ENCODE data around the gene IL36G. TPM values are rescaled to one million over a fixed set of nuclear protein-coding genes. Genes with fewer than 3 reads are reported as not detected.

The IL36G gene
- polyA plus RNA-seq, 1 donor (not counting 4 experiments of a cell fraction or from before 2014, with no cell fraction given): 20.2 TPM

DNA sequence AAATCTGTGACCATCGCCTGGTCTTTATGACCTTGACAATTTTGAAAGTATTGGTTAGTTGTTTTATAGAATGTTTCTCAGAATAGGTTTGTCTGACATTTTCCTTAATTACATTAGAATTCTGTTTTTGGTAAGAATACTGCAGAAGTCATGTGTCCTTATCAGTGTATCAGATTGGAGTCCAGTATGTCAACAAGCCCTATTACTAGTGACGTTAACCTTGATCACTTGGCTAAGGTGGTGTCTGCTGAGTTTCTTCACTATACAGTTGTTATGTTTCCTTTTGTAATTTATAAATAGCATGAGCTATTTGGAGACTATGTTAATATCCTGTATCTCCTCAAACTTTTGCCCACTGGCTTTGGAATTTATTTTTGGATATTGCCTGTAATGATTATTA, 10.8 kb upstream of the IL36G start:
- no peak for DNase-seq (ENCODE audit: low read depth, low spot score)
- Histone ChIP-seq H3K79me2 (ENCODE audit: control insufficient read depth, insufficient read depth, low read length) (no peaks in the 10 kb centered on the region), H3K4me3 (ENCODE audit: control insufficient read depth in 2 of 3, extremely low read depth in 1 of 3, insufficient read depth in 2 of 3, low read depth in 1 of 3, low read length in 3 of 3) (no peak overlapping the region), H2AFZ (ENCODE audit: control insufficient read depth, low read length) (no peak overlapping the region), H3K4me1 (ENCODE audit: control insufficient read depth, extremely low read depth, insufficient read depth, low read length) (peaks cover 3% of the 10 kb centered on the region), H3K4me2 (ENCODE audit: control insufficient read depth, extremely low read depth, insufficient read depth, low read depth, low read length) (no peak overlapping the region), H3K27me3 (ENCODE audit: control insufficient read depth, extremely low read depth, insufficient read depth, low read length) (no peaks in the 10 kb centered on the region), H4K20me1 (ENCODE audit: control insufficient read depth, extremely low read depth, insufficient read depth, low read length) (no peaks in the 10 kb centered on the region), H3K9me3 (ENCODE audit: control insufficient read depth, low read depth, low read length) (no peaks in the 10 kb centered on the region), H3K36me3 (ENCODE audit: control insufficient read depth in 2 of 2, extremely low read depth in 1 of 2, insufficient read depth in 2 of 2, low read length in 2 of 2) (no peaks in the 10 kb centered on the region), H3K27ac (ENCODE audit: control insufficient read depth, insufficient read depth, low read length) (no peak overlapping the region), H3K9me1 (ENCODE audit: control insufficient read depth, extremely low read depth, insufficient read depth, low read length) (no peaks in the 10 kb centered on the region), H3K9ac (ENCODE audit: control insufficient read depth, extremely low read depth, insufficient read depth, low read length) (no peak overlapping the region)
- no peak for TF ChIP-seq EZH2 (IDR thresholded peaks at IDR 0.05; ENCODE audit: low read length)
- TF ChIP-seq, protein P1, sequence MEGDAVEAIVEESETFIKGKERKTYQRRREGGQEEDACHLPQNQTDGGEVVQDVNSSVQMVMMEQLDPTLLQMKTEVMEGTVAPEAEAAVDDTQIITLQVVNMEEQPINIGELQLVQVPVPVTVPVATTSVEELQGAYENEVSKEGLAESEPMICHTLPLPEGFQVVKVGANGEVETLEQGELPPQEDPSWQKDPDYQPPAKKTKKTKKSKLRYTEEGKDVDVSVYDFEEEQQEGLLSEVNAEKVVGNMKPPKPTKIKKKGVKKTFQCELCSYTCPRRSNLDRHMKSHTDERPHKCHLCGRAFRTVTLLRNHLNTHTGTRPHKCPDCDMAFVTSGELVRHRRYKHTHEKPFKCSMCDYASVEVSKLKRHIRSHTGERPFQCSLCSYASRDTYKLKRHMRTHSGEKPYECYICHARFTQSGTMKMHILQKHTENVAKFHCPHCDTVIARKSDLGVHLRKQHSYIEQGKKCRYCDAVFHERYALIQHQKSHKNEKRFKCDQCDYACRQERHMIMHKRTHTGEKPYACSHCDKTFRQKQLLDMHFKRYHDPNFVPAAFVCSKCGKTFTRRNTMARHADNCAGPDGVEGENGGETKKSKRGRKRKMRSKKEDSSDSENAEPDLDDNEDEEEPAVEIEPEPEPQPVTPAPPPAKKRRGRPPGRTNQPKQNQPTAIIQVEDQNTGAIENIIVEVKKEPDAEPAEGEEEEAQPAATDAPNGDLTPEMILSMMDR (optimal IDR thresholded peaks at IDR 0.05 in 1 of 3, IDR thresholded peaks at IDR 0.05 in 1 of 3, conservative IDR thresholded peaks at IDR 0.05 in 1 of 3; ENCODE audit: extremely low read depth in 1 of 3, insufficient read depth in 2 of 3, low read length in 3 of 3): no peak
- no peak for FAIRE-seq
- dilution Hi-C loops (cut with MboI; ENCODE audit: extremely low pct_ligation_motif_present, low sequenced_read_pairs): no loop called here

GRCh38 chr2:112972423-112973086, 5.3 kb upstream of the IL36G start:
- Histone ChIP-seq H3K27ac (ENCODE audit: control insufficient read depth, insufficient read depth, low read length) (peak overlapping the region; percentile 75), H3K36me3 (ENCODE audit: control insufficient read depth in 2 of 2, extremely low read depth in 1 of 2, insufficient read depth in 2 of 2, low read length in 2 of 2) (no peaks in the 10 kb centered on the region), H3K27me3 (ENCODE audit: control insufficient read depth, extremely low read depth, insufficient read depth, low read length) (no peaks in the 10 kb centered on the region), H3K9ac (ENCODE audit: control insufficient read depth, extremely low read depth, insufficient read depth, low read length) (peak overlapping the region; percentile 10), H3K79me2 (ENCODE audit: control insufficient read depth, insufficient read depth, low read length) (no peaks in the 10 kb centered on the region), H4K20me1 (ENCODE audit: control insufficient read depth, extremely low read depth, insufficient read depth, low read length) (no peaks in the 10 kb centered on the region), H3K4me1 (ENCODE audit: control insufficient read depth, extremely low read depth, insufficient read depth, low read length) (peaks cover 22% of the 10 kb centered on the region), H3K4me2 (ENCODE audit: control insufficient read depth, extremely low read depth, insufficient read depth, low read depth, low read length) (peak overlapping the region; percentile 71), H2AFZ (ENCODE audit: control insufficient read depth, low read length) (no peak overlapping the region), H3K9me1 (ENCODE audit: control insufficient read depth, extremely low read depth, insufficient read depth, low read length) (no peaks in the 10 kb centered on the region), H3K9me3 (ENCODE audit: control insufficient read depth, low read depth, low read length) (no peaks in the 10 kb centered on the region), H3K4me3 (ENCODE audit: control insufficient read depth in 2 of 3, extremely low read depth in 1 of 3, insufficient read depth in 2 of 3, low read depth in 1 of 3, low read length in 3 of 3) (peak overlapping the region in 1 of 3 experiments; percentile 16)
- dilution Hi-C loops (cut with MboI; ENCODE audit: extremely low pct_ligation_motif_present, low sequenced_read_pairs): no loop called here
- FAIRE-seq (peak; percentile 89), DNase-seq (ENCODE audit: low read depth, low spot score) (peak; percentile 66)
- TF ChIP-seq, protein P1 (optimal IDR thresholded peaks at IDR 0.05 in 1 of 3, IDR thresholded peaks at IDR 0.05 in 1 of 3, conservative IDR thresholded peaks at IDR 0.05 in 1 of 3; ENCODE audit: extremely low read depth in 1 of 3, insufficient read depth in 2 of 3, low read length in 3 of 3): no peak
- TF ChIP-seq EZH2 (IDR thresholded peaks at IDR 0.05; ENCODE audit: low read length): no peak
